NB4 (cell line): ENCODE measurements around the gene ITGB3.

Experiments used
- DNase-seq: peaks from one replicate; pipeline ENCODE4 v3.0.0; 2010; ENCODE audit warnings: low read depth
- H3K4me3 ChIP-seq: one replicate; pipeline ENCODE4 v1.5.1; 2011; ENCODE audit warnings: mild to moderate bottlenecking, low read depth, low read length, moderate library complexity
- CTCF ChIP-seq: IDR thresholded peaks from one replicate; pipeline ENCODE4 v1.5.1; 2012; ENCODE audit warnings: low read depth, low read length
- MAX ChIP-seq: IDR thresholded peaks from 2 replicates; pipeline ENCODE4 v1.6.1; 2011; ENCODE audit warnings: low read depth, low read length
- MYC ChIP-seq: IDR thresholded peaks from 2 replicates; pipeline ENCODE4 v1.6.1; 2011; ENCODE audit warnings: low read depth, low read length
- POLR2A ChIP-seq: IDR thresholded peaks from 2 replicates; pipeline ENCODE4 v1.6.1; 2011; ENCODE audit warnings: mild to moderate bottlenecking; ENCODE audit not compliant: insufficient read length; ENCODE audit errors: extremely low read depth

The ITGB3 gene

GRCh38 chr17:47298712-47299111 is 45.1 kb downstream of the ITGB3 start:
- no peak for TF ChIP-seq MYC
- H3K4me3 ChIP-seq, result no peak overlapping the region
- no peak for DNase-seq

- TF ChIP-seq CTCF (no peak), MYC (no peak), POLR2A (no peak)
- no peak overlapping the region for H3K4me3 ChIP-seq
- no peak for DNase-seq
These were observed 45.7 kb downstream of the ITGB3 start for GRCh38 chr17:47299239-47299910.

GRCh38 chr17:47300718-47301117 is 47.1 kb downstream of the ITGB3 start:
- no peak for DNase-seq
- no peak overlapping the region for H3K4me3 ChIP-seq
- TF ChIP-seq MYC (no peak), POLR2A (no peak), MAX (no peak), CTCF (no peak)

- H3K4me3 ChIP-seq, result no peak overlapping the region
- DNase-seq, result no peak
- TF ChIP-seq MAX, result no peak
- no peak for TF ChIP-seq MYC
- TF ChIP-seq CTCF, result no peak
- TF ChIP-seq POLR2A, result no peak
These were observed 47.5 kb downstream of the ITGB3 start for GRCh38 chr17:47301161-47301560.

GRCh38 chr17:47301831-47302230 is 48.2 kb downstream of the ITGB3 start:
- no peak for DNase-seq
- no peak overlapping the region for H3K4me3 ChIP-seq
- TF ChIP-seq MAX (no peak), CTCF (no peak), POLR2A (no peak), MYC (no peak)

- H3K4me3 ChIP-seq, result no peak overlapping the region
- DNase-seq, result no peak
- TF ChIP-seq CTCF, result no peak
- TF ChIP-seq MYC, result no peak
- no peak for TF ChIP-seq POLR2A
- TF ChIP-seq MAX, result no peak
These were observed 50.6 kb downstream of the ITGB3 start for GRCh38 chr17:47304186-47304585.
